Loucy (cell line): ENCODE data around the gene LAMA5.

Experiments used
- H2AFZ ChIP-seq: fragments of 200-600 bp; sonication (generic); 2 replicates; pipeline ENCODE4 v1.6.0; 2016; ENCODE audit warnings: antibody characterized with exemption, mild to moderate bottlenecking, low read length, moderate library complexity
- H3F3A ChIP-seq: fragments of 200-600 bp; 2 replicates; pipeline ENCODE4 v1.6.0; 2016; ENCODE audit warnings: antibody characterized with exemption, low read depth, mild to moderate bottlenecking
- H3K27me3 ChIP-seq: fragments of 200-600 bp; sonication (generic); 2 replicates; pipeline ENCODE4 v1.6.1; 2014; ENCODE audit warnings: low read length, mild to moderate bottlenecking; ENCODE audit not compliant: insufficient read depth, poor library complexity, severe bottlenecking
- H3K36me3 ChIP-seq: fragments of 200-600 bp; sonication (generic); 2 replicates; pipeline ENCODE4 v1.6.1; 2016; ENCODE audit warnings: low read length; ENCODE audit not compliant: insufficient read depth
- H3K4me1 ChIP-seq: fragments of 200-600 bp; sonication (generic); 2 replicates; pipeline ENCODE4 v1.5.1; 2014; ENCODE audit warnings: low read length, mild to moderate bottlenecking; ENCODE audit not compliant: insufficient read depth, poor library complexity, severe bottlenecking
- H3K4me2 ChIP-seq: fragments of 200-600 bp; sonication (generic); 2 replicates; pipeline ENCODE4 v1.6.0; 2014; ENCODE audit warnings: antibody characterized with exemption, low read length, low read depth, mild to moderate bottlenecking; ENCODE audit not compliant: poor library complexity, severe bottlenecking
- H3K4me3 ChIP-seq: fragments of 200-600 bp; sonication (generic); 2 replicates; pipeline ENCODE4 v1.5.1; 2014; ENCODE audit warnings: low read length, mild to moderate bottlenecking, mixed read lengths; ENCODE audit not compliant: poor library complexity, severe bottlenecking
- H3K79me2 ChIP-seq: fragments of 200-600 bp; sonication (generic); 2 replicates; pipeline ENCODE4 v1.6.1; 2014; ENCODE audit warnings: low read length; ENCODE audit not compliant: insufficient read depth
- H3K9ac ChIP-seq: fragments of 200-600 bp; sonication (generic); 2 replicates; pipeline ENCODE4 v1.6.0; 2014; ENCODE audit warnings: mild to moderate bottlenecking, low read depth, low read length, moderate library complexity; ENCODE audit not compliant: poor library complexity, severe bottlenecking
- H3K9me2 ChIP-seq: fragments of 200-600 bp; sonication (generic); replicated peaks from 2 replicates; pipeline ENCODE4 v1.6.1; 2016; ENCODE audit warnings: low read depth, low read length, mixed read lengths
- H3K9me3 ChIP-seq: fragments of 200-600 bp; sonication (generic); 2 replicates; pipeline ENCODE4 v1.6.1; 2014; ENCODE audit warnings: mild to moderate bottlenecking, antibody characterized with exemption, low read length, low read depth; ENCODE audit not compliant: insufficient read depth
- H4K20me1 ChIP-seq: fragments of 200-600 bp; sonication (generic); 2 replicates; pipeline ENCODE4 v1.6.0; 2014; ENCODE audit warnings: antibody characterized with exemption, low read length, mild to moderate bottlenecking; ENCODE audit not compliant: insufficient read depth, poor library complexity, severe bottlenecking
- EZH2phosphoT487 ChIP-seq: fragments of 200-600 bp; IDR thresholded peaks from 2 replicates; pipeline ENCODE4 v1.6.1; 2018; ENCODE audit warnings: antibody characterized with exemption, mild to moderate bottlenecking, moderate library complexity, borderline replicate concordance
- TF ChIP-seq, protein P1 (sequence below): fragments of 200-600 bp; sonication (generic); conservative IDR thresholded peaks from 2 replicates; pipeline ENCODE4 v1.5.1; 2014; ENCODE audit warnings: mild to moderate bottlenecking, antibody characterized with exemption, low read length

LAMA5 gene

DNA sequence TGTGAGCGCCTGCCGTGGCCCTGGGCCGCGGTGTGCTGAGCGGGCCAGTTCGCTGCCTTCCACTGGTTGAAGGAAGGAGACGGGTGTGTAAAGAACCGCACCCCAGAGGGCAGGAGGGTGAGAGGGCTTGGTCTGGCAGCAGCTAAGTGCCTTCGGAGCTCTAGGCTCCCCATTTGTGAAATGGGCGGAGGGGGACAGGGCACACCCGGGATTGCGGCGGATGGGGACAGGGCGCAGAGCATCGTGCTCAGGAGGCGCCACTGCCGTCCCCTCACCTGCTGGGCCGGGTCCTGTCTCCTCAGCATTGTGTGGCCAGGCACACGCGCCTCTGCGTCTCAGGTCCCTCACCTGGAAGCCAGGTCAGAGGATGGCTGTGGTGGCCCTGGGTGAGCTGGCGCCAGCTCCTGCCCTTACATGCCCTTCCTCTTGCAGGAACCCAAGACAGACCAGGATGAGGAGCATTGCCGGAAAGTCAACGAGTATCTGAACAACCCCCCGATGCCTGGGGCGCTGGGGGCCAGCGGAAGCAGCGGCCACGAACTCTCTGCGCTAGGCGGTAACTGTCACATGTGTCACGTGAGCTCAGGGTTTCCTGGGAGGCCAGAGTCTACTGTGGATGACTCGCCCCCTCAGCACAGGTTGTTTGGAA is 61.2 kb downstream of the LAMA5 start:
- Histone ChIP-seq H2AFZ (no peak overlapping the region), H4K20me1 (peaks cover 46% of the 10 kb centered on the region), H3K79me2 (peaks cover 42% of the 10 kb centered on the region), H3K9ac (peak overlapping the region; percentile 93), H3K9me2 (no peaks in the 10 kb centered on the region), H3K4me1 (peaks cover 19% of the 10 kb centered on the region), H3K27me3 (no peaks in the 10 kb centered on the region), H3F3A (0 out of 2 replicates have a peak, but pooled peaks cover 5% of the 10 kb centered on the region), H3K36me3 (peaks cover 34% of the 10 kb centered on the region; the same call in 1 of the 2 replicates), H3K4me3 (peak overlapping the region; percentile 86), H3K9me3 (no peaks in the 10 kb centered on the region), H3K4me2 (peak overlapping the region; percentile 99)
- no peak for TF ChIP-seq EZH2phosphoT487
- TF ChIP-seq, protein P1, sequence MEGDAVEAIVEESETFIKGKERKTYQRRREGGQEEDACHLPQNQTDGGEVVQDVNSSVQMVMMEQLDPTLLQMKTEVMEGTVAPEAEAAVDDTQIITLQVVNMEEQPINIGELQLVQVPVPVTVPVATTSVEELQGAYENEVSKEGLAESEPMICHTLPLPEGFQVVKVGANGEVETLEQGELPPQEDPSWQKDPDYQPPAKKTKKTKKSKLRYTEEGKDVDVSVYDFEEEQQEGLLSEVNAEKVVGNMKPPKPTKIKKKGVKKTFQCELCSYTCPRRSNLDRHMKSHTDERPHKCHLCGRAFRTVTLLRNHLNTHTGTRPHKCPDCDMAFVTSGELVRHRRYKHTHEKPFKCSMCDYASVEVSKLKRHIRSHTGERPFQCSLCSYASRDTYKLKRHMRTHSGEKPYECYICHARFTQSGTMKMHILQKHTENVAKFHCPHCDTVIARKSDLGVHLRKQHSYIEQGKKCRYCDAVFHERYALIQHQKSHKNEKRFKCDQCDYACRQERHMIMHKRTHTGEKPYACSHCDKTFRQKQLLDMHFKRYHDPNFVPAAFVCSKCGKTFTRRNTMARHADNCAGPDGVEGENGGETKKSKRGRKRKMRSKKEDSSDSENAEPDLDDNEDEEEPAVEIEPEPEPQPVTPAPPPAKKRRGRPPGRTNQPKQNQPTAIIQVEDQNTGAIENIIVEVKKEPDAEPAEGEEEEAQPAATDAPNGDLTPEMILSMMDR: no peak

DNA sequence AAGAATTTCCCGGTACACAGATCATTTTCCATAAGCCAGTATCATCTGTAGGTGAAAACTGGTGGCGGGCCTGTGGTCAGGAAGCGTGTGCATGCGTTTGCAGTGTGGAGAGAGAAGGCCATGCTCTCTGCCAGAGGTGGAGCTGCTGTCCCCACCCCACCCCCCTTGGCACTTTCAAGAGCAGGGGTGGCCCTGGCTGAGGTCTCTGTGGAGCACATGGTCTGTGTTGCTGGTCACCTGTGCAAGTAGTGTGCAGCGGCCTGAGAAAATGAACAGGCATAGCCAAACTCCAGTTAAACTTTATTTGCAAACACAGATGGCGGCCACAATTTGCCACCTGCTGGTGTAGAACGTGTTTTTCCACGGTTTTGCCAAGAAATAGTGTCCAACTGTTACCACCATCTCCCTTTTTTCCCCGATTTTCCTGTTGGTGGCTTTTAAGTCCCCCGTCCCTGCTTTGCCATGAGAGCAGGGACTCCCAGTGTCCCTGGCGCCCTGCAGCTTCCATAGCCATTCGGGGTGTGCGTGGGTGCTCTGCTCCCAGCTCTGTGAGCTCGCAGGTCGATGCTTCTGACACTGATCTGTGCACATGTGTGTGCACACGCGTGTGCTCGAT is 61.9 kb downstream of the LAMA5 start:
- Histone ChIP-seq H3K9ac (peak overlapping the region; percentile 93), H3F3A (0 out of 2 replicates have a peak, but pooled peaks cover 5% of the 10 kb centered on the region), H2AFZ (no peak overlapping the region), H3K4me3 (peak overlapping the region; percentile 86), H3K36me3 (peaks cover 34% of the 10 kb centered on the region; the same call in 1 of the 2 replicates), H3K9me3 (no peaks in the 10 kb centered on the region), H3K79me2 (peaks cover 42% of the 10 kb centered on the region), H3K27me3 (no peaks in the 10 kb centered on the region), H3K4me2 (peak overlapping the region; percentile 99), H3K4me1 (peaks cover 19% of the 10 kb centered on the region), H4K20me1 (peaks cover 46% of the 10 kb centered on the region), H3K9me2 (no peaks in the 10 kb centered on the region)
- no peak for TF ChIP-seq EZH2phosphoT487
- TF ChIP-seq, protein P1: no peak

DNA sequence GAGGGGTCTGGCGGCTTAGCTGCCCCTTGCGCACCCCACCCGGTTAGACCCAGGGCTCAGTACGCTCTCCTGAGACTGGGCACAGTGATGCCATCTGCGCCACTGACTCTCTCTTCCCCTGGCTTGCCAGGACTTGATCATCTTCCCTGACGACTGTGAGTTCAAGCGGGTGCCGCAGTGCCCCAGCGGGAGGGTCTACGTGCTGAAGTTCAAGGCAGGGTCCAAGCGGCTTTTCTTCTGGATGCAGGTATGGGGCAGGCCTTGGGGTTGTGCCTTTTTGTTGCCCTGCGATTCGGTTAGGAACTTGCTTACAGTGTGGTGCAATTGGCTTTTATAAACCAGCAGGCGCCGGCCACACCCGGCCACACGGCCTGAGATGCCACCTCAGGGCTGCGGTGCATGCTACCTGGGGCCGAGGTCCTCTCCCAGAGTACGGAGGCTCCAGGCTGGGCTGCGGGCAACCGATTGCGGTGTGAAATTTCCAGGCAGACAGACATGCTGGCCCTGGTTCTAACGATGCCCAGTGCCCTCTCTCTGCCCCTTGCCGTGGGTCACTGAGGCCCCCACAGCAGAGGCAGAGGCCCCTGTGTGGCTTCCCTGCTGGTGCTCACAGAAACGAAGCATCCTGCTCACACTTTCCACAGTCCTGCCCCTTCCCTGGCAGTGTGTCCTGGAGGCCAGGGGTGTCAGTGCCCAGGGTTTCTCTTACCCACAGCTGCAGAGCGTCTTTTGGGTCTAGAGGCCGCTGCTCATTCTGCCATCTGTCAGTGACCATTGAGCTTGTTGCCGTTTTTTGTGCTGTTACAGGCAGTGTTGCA is 62.6 kb downstream of the LAMA5 start:
- Histone ChIP-seq H3F3A (0 out of 2 replicates have a peak, but pooled peaks cover 5% of the 10 kb centered on the region), H3K36me3 (peaks cover 34% of the 10 kb centered on the region; the same call in 1 of the 2 replicates), H3K79me2 (peaks cover 42% of the 10 kb centered on the region), H3K27me3 (no peaks in the 10 kb centered on the region), H2AFZ (no peak overlapping the region), H3K4me2 (peak overlapping the region; percentile 99), H4K20me1 (peaks cover 46% of the 10 kb centered on the region), H3K9ac (peak overlapping the region; percentile 93), H3K4me3 (peak overlapping the region; percentile 86), H3K4me1 (peaks cover 19% of the 10 kb centered on the region), H3K9me3 (no peaks in the 10 kb centered on the region), H3K9me2 (no peaks in the 10 kb centered on the region)
- TF ChIP-seq, protein P1: no peak
- no peak for TF ChIP-seq EZH2phosphoT487
